AG10803 (cell line): ENCODE results near the gene GLT6D1.

Experiments
- DNase-seq: peaks from one replicate; pipeline ENCODE4 v3.0.0; 2010; ENCODE audit warnings: low read depth
- H3K4me3 ChIP-seq: 2 replicates; pipeline ENCODE4 v1.5.1; 2011; ENCODE audit warnings: mild to moderate bottlenecking, low read length, control low read depth
- CTCF ChIP-seq: conservative IDR thresholded peaks from 2 replicates; pipeline ENCODE4 v1.5.1; 2011; ENCODE audit warnings: mild to moderate bottlenecking, low read length, control low read depth, inconsistent platforms

Gene GLT6D1

GRCh38 chr9:135622415-135623020, 16.8 kb downstream of the GLT6D1 start:
- TF ChIP-seq CTCF, result no peak
- no peak for DNase-seq
- no peak overlapping the region for H3K4me3 ChIP-seq

GRCh38 chr9:135620558-135620957, 18.8 kb downstream of the GLT6D1 start:
- no peak for DNase-seq
- no peak overlapping the region for H3K4me3 ChIP-seq
- no peak for TF ChIP-seq CTCF

GRCh38 chr9:135619599-135619886, 19.8 kb downstream of the GLT6D1 start:
- no peak overlapping the region for H3K4me3 ChIP-seq
- DNase-seq, result no peak
- no peak for TF ChIP-seq CTCF

- no peak for TF ChIP-seq CTCF
- no peak for DNase-seq
- no peak overlapping the region for H3K4me3 ChIP-seq
These were observed 20.3 kb downstream of the GLT6D1 start for GRCh38 chr9:135618866-135619598.

- TF ChIP-seq CTCF, result no peak
- no peak for DNase-seq
These were observed 21.3 kb downstream of the GLT6D1 start for GRCh38 chr9:135617991-135618411.

GRCh38 chr9:135617538-135617900, 21.8 kb downstream of the GLT6D1 start:
- no peak for TF ChIP-seq CTCF
- DNase-seq, result no peak
- no peak overlapping the region for H3K4me3 ChIP-seq

More at GRCh38 chr9:135617991-135618411, 21.3 kb downstream of the GLT6D1 start:
- H3K4me3 ChIP-seq, result no peak overlapping the region
